Measurements from ENCODE around the gene NOXO1.
"Not testable (repeated sequence)": the region's sequence is repeated elsewhere in the genome, so short reads cannot be mapped to it uniquely, and the experiment has no call there.

NOXO1 gene

DNA sequence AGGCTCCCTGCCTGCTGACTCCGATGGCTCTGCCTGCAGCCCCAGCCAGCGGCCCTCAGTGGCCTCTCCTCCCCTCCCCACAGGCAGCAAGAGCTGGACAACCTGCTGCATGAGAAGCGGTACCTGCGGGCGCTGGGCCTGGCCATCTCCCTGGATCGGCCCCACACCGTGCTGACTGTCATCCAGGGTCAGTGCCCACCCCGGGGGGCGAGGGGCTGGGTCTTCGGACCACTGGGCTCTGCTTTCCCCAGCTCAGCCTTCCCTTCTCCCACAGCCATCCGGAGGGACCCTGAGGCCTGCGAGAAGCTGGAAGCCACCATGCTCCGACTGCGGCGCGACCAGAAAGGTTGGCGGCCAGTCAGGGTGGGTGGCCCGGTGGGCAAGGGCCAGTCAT is 3.4 kb downstream of the NOXO1 start:
- no peak for DNase-seq

GRCh38 chr16:1976951-1977874 is 4.1 kb downstream of the NOXO1 start:
- DNase-seq = no peak

GRCh38 chr16:1976216-1976520 is 5.1 kb downstream of the NOXO1 start:
- DNase-seq = no peak

GRCh38 chr16:1975432-1976215 is 5.6 kb downstream of the NOXO1 start:
- DNase-seq = no peak

GRCh38 chr16:1974157-1975070 is 6.9 kb downstream of the NOXO1 start:
- DNase-seq = no peak

- no peak for DNase-seq
Measured at GRCh38 chr16:1973461-1974156, 7.7 kb downstream of the NOXO1 start.

DNA sequence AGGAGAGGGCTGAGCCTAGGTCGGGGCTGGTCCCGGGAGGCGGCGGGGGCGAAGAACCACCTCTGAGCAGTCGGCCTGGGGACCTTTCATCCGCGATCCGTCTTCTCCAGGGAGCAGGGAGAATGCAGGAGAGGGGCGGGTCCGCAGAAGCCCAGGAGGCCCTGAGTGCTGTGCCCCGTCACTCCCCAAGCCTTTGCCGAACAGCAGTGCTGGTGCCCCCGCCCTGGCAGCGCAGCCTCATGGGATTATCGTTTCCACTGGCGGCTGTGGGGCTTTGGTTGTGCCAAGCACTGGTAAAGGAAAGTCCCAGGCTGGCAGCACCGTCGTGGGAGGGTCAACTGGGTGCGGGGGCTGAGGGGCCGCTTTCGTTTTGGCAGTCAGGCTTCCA is 8.8 kb downstream of the NOXO1 start:
- DNase-seq = peak; percentile 11

DNA sequence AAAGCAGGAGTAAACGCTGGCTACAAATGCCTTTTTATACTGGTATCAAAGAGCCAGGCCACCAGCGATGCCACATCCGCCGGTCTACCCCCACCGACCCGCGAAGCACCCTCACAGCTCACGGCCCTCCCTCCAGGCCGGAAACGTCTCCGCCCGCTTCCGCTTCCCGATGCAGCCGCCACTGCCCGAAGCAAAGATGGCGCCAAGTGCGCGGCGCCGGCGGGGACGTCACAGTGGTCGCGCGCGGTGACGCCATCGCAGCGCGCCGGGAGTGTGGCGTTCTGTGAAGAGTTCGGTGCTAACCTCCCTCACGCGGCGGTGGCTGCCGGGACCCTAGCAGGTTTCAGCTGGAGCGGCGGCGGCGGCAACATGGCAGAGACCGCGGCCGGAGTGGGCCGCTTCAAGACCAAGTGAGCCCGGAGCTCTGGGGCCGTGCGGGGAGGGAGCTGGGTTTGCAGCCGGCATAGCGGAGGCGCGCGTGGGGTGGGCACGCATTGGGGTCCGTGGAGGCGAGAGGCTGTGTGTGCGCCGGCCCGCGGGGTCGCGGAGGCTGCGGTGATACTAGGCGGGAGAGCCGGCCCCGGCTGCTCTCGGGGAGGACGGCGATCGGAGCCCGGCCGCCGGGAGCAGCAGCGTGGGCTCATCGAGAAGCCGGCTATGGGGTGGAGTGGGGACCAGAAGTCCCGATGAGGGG is 9.3 kb downstream of the NOXO1 start, which contains the start of gene TBL3:
TSS of gene TBL3 (plus strand) at position 258 of the 694 bp plus-strand sequence. CDS start at position 370, 112 bp downstream.
- DNase-seq = peak; percentile 96

GRCh38 chr16:1968146-1968953 is 12.9 kb downstream of the NOXO1 start:
- no peak for DNase-seq

DNA sequence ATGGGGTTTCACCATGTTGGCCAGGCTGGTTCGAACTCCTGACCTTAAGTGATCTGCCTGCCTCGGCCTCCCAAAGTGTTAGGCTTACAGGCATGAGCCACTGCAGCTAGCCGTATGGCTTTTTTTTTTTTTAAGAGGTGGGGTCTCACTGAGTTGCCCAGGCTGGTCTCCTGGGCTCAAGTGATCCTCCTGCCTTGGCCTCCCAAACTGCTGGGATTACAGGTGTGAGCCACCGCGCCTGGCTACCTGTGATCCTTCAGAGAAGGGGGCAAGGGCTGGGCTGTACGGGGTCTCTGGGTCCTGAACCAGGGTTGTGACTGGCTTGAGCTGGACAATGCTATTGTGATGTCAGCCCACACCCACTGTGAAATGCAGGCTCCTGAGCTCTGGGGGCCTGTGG is 14.8 kb downstream of the NOXO1 start, which contains the start of gene RNF151:
TSS of gene RNF151 (plus strand) at position 397 of the 400 bp plus-strand sequence. CDS start 26 bp downstream, outside the sequence.
- DNase-seq = no peak

GRCh38 chr16:1965396-1966001 is 15.8 kb downstream of the NOXO1 start:
- no peak for DNase-seq

DNA sequence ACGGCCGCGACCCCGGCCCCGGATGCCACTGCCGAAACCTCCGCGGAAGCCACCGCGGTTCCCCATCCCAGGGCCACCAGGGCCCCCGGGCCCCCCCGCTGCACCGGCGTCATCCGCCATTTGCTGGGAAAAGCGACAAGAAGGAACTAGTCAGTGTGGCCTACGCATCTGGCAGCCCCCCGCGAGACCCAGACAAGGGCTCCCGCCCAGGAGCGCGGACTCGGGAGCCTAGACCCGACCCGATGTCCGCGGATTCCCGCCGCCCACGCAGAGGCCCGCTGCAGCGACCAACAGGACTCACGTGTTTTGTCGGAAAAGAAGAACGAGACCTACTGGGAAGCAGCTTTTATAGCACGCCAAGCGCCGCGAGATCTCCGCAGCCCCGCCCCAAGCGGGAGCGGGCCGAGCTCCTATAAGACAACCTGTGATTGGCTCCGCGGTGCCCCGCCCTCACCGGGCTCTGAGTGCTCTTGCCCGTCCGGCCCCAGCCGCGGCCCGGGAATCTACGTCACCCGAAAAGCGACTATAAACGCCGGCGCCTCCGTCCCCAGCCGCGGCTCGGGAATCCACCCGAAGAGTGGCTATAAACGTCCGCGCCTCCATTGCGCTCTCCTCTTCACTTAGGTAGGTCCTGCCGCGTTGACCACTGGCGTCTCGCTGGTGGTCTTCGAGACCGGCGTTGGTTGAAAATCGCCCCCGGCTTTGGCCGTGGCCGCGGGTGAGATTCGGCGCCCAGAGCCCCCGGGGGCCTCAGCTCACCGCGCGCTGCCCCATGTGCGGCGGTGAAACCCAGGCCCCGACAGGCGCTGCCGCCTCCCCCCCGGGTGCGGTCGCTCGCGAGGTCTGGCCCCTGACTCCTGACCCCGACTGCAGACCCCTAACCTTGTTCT is 16.5 kb downstream of the NOXO1 start, which contains the start of gene RPS2:
TSS of gene RPS2 (minus strand) at position 321 of the 890 bp plus-strand sequence. CDS start at position 120, 201 bp downstream.
- DNase-seq = peak; percentile 98

DNA sequence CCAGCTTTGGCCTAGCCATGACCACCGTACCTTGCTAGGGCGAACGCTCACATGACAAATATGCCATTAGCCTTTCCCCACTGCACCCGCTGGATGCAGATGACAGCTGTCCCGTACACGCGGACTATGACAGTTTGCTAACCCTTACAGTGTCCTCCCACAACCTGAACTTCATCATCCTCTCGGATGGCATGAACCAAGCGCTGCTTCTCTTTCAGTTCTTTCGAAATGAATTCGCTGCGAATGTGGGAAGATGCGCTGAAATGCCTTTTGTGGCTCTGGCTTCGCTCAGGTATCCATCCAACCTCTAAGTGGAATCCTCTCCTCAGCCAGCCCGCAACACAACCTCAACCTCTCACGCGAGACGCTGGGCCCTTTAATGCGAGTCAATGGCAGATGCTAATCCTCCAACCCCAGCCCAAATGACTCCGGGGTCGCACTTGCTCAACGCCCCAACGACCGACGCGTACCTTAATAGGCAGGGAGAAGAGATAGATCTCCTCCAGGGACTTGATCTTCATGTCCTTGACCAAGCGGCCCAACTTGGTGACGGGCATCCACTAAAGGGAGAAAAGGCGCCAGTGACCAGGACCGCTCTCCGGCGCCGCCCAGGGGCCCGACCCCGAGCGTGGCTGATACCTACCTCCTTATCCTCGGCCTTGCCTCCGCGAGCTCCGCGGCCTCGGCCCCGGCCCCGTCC is 17.3 kb downstream of the NOXO1 start:
- peak; percentile 68 for DNase-seq

GRCh38 chr16:1962161-1963153 is 18.8 kb downstream of the NOXO1 start:
- DNase-seq = not testable (repeated sequence)

- no peak for DNase-seq
Measured at GRCh38 chr16:1961651-1962067, 19.6 kb downstream of the NOXO1 start.

DNA sequence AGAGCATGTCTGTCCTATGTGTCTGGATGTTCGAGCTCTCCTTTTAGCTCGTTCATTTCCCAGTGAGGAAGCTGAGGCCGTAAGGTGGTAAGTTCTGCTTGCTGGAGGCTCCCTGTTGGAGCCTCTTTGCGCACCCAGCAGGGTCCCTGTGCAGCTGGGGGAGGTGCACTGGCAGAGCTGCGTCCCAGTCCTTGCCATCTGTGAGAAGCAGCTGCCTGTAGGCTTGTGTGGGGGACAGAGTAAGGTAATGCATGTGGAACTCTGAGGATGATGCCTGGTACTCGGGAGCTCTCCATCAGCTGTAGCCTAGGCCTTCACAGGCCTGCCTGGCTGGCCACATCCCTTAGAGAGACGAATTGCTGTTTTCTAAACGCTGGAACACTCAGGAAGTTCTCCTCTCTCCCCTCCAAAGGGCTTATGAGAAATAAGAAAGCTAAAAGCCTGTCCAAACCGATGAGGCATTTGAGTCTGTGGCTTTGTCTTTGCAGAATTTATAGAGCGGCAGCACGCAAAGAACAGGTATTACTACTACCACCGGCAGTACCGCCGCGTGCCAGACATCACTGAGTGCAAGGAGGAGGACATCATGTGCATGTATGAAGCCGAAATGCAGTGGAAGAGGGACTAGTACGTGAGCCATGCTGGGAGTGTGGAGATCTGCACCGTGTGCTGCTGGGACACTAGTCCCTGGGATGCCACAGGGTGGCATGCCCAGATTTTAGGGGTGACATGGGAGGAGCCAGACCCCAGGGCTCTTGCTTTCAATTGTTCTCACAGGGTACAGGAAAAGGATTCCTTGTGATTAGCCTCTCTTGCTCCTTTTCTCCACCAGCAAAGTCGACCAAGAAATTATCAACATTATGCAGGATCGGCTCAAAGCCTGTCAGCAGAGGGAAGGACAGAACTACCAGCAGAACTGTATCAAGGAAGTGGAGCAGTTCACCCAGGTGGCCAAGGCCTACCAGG is 20.3 kb downstream of the NOXO1 start:
- peak; percentile 69 for DNase-seq

All from OCI-M1 (cell line).